Smooth muscle cell (in vitro differentiated cells): ENCODE measurements around the gene SPACA6. TPM values are rescaled to one million over a fixed set of nuclear protein-coding genes. Genes with fewer than 3 reads are reported as not detected.

Source experiments
- DNase-seq: peaks from one replicate; lab custom pipeline; 2025; ENCODE audit not compliant: unreplicated experiment; lab: John Stamatoyannopoulos, UW
- H2AFZ ChIP-seq: fragments of 200-600 bp; sonication (generic); 2 replicates; pipeline ENCODE4 v1.6.0; 2016; ENCODE audit warnings: antibody characterized with exemption, low read depth, mild to moderate bottlenecking
- H3F3A ChIP-seq: fragments of 200-600 bp; sonication (generic); 2 replicates; pipeline ENCODE4 v1.6.0; 2017; ENCODE audit warnings: antibody characterized with exemption, low read depth
- H3K27ac ChIP-seq: fragments of 200-600 bp; sonication (generic); 2 replicates; pipeline ENCODE4 v1.5.1; 2016; ENCODE audit warnings: low read depth, mild to moderate bottlenecking
- H3K27me3 ChIP-seq: fragments of 200-600 bp; sonication (generic); 2 replicates; pipeline ENCODE4 v1.6.1; 2016; ENCODE audit warnings: low read depth, mild to moderate bottlenecking
- H3K36me3 ChIP-seq: fragments of 200-600 bp; sonication (generic); 2 replicates; pipeline ENCODE4 v1.5.1; 2016; ENCODE audit warnings: low read depth
- H3K4me1 ChIP-seq: fragments of 200-600 bp; sonication (generic); 2 replicates; pipeline ENCODE4 v1.5.1; 2016; ENCODE audit warnings: low read depth
- H3K4me2 ChIP-seq: fragments of 200-600 bp; sonication (generic); 2 replicates; pipeline ENCODE4 v1.6.0; 2016; ENCODE audit warnings: mild to moderate bottlenecking
- H3K4me3 ChIP-seq: fragments of 200-600 bp; sonication (generic); 2 replicates; pipeline ENCODE4 v1.5.1; 2016; ENCODE audit warnings: mild to moderate bottlenecking
- H3K79me2 ChIP-seq: fragments of 200-600 bp; sonication (generic); 2 replicates; pipeline ENCODE4 v1.6.0; 2016; ENCODE audit warnings: low read depth, mild to moderate bottlenecking
- H3K9ac ChIP-seq: fragments of 200-600 bp; sonication (generic); 2 replicates; pipeline ENCODE4 v1.6.0; 2016; ENCODE audit warnings: low read depth
- H3K9me3 ChIP-seq: fragments of 200-600 bp; sonication (generic); replicated peaks from 2 replicates; pipeline ENCODE4 v1.5.1; 2016; ENCODE audit warnings: low read depth
- H4K20me1 ChIP-seq: fragments of 200-600 bp; sonication (generic); 2 replicates; pipeline ENCODE4 v1.6.0; 2016; ENCODE audit warnings: low read depth
- CTCF ChIP-seq: fragments of 200-600 bp; sonication (generic); IDR thresholded peaks from 2 replicates; pipeline ENCODE4 v1.5.1; 2017; ENCODE audit warnings: borderline replicate concordance, mild to moderate bottlenecking, antibody characterized with exemption; ENCODE audit not compliant: insufficient read depth, poor library complexity, severe bottlenecking
- WGBS: methylation state at CpG from one replicate; pipeline ENCODE4 v1.1.7; 2016; ENCODE audit warnings: low lambda C conversion rate; 5-methylcytosine and 5-hydroxymethylcytosine counted together
- polyA plus RNA-seq: library from polyadenylated mRNA; unstranded; fragments of >200 nt; fragmentation: Nextera tagmentation; extraction: Ambion mirVana; gene quantifications from 2 replicates; pipeline ENCODE4 v1.2.1, GENCODE V29; 2016
- total RNA-seq: library from RNA; depleted of rRNA; stranded (reverse); fragments of >200 nt; gene quantifications from 2 replicates; pipeline ENCODE4 v1.2.3, GENCODE V29; 2014

SPACA6 gene
- total and polyA plus RNA-seq, 2 experiments from 2014 or later = 3.0 to 4.1 TPM

GRCh38 chr19:51706885-51707284 is 13.8 kb downstream of the SPACA6 start:
- Histone ChIP-seq H3K9ac (no peak overlapping the region), H2AFZ (no peak overlapping the region), H3K27me3 (no peaks in the 10 kb centered on the region), H3K79me2 (no peaks in the 10 kb centered on the region), H3K4me3 (no peak overlapping the region), H4K20me1 (peaks cover 23% of the 10 kb centered on the region), H3K4me1 (no peaks in the 10 kb centered on the region), H3K9me3 (no peaks in the 10 kb centered on the region), H3F3A (peaks cover 40% of the 10 kb centered on the region), H3K27ac (no peak overlapping the region), H3K4me2 (no peak overlapping the region), H3K36me3 (no peaks in the 10 kb centered on the region)
- DNase-seq = no peak
- TF ChIP-seq CTCF = no peak
- WGBS = 93% methylated on average over 3 of the region's 3 CpGs

- no peak for TF ChIP-seq CTCF
- no peaks in the 10 kb centered on the region for H3K36me3 ChIP-seq
Measured at GRCh38 chr19:51708811-51709210, 15.7 kb downstream of the SPACA6 start.

GRCh38 chr19:51709575-51709974 is 16.4 kb downstream of the SPACA6 start:
- Histone ChIP-seq H3K9me3 (no peaks in the 10 kb centered on the region), H3K27ac (no peak overlapping the region), H2AFZ (no peak overlapping the region), H4K20me1 (peaks cover 5% of the 10 kb centered on the region), H3K27me3 (no peaks in the 10 kb centered on the region), H3K4me2 (no peak overlapping the region), H3K9ac (no peak overlapping the region), H3K4me3 (no peak overlapping the region), H3K79me2 (no peaks in the 10 kb centered on the region), H3K36me3 (no peaks in the 10 kb centered on the region), H3F3A (peaks cover 42% of the 10 kb centered on the region), H3K4me1 (no peaks in the 10 kb centered on the region)
- no peak for DNase-seq
- TF ChIP-seq CTCF = no peak
- 90% methylated on average over 6 of the region's 6 CpGs for WGBS

More at GRCh38 chr19:51708811-51709210, 15.7 kb downstream of the SPACA6 start:
- H3K79me2 ChIP-seq = no peaks in the 10 kb centered on the region
- H3K27me3 ChIP-seq = no peaks in the 10 kb centered on the region
- H3K9me3 ChIP-seq = no peaks in the 10 kb centered on the region
- H3K4me2 ChIP-seq = no peak overlapping the region
- peaks cover 42% of the 10 kb centered on the region for H3F3A ChIP-seq
- no peaks in the 10 kb centered on the region for H3K4me1 ChIP-seq
- H4K20me1 ChIP-seq = peaks cover 5% of the 10 kb centered on the region
- H3K9ac ChIP-seq = no peak overlapping the region
- no peak overlapping the region for H2AFZ ChIP-seq
- 95% methylated on average over 4 of the region's 4 CpGs for WGBS
- H3K4me3 ChIP-seq = no peak overlapping the region
- DNase-seq = no peak
- H3K27ac ChIP-seq = no peak overlapping the region

- Histone ChIP-seq H2AFZ (no peak overlapping the region), H3K4me2 (no peak overlapping the region), H3K36me3 (no peaks in the 10 kb centered on the region), H3K4me1 (no peaks in the 10 kb centered on the region), H3F3A (peaks cover 38% of the 10 kb centered on the region), H3K9ac (no peak overlapping the region), H3K27ac (no peak overlapping the region), H3K27me3 (no peaks in the 10 kb centered on the region), H3K79me2 (no peaks in the 10 kb centered on the region), H3K4me3 (no peak overlapping the region), H3K9me3 (no peaks in the 10 kb centered on the region), H4K20me1 (peaks cover 5% of the 10 kb centered on the region)
- 83% methylated on average over 2 of the region's 2 CpGs for WGBS
- DNase-seq = no peak
- TF ChIP-seq CTCF = no peak
Measured at GRCh38 chr19:51710163-51710562, 17.0 kb downstream of the SPACA6 start.
